Measurements from ENCODE around the gene MYPOP. TPM values are rescaled to one million over a fixed set of nuclear protein-coding genes. Genes with fewer than 3 reads are reported as not detected.
A peak's percentile ranks its signal among the peaks of the same experiment; 100 is the strongest.

The MYPOP gene
- total and polyA plus RNA-seq, 2 of the 13 experiments (the other 11 are each of a cell fraction or from before 2014, with no cell fraction given): 2.3 to 2.7 TPM

DNA sequence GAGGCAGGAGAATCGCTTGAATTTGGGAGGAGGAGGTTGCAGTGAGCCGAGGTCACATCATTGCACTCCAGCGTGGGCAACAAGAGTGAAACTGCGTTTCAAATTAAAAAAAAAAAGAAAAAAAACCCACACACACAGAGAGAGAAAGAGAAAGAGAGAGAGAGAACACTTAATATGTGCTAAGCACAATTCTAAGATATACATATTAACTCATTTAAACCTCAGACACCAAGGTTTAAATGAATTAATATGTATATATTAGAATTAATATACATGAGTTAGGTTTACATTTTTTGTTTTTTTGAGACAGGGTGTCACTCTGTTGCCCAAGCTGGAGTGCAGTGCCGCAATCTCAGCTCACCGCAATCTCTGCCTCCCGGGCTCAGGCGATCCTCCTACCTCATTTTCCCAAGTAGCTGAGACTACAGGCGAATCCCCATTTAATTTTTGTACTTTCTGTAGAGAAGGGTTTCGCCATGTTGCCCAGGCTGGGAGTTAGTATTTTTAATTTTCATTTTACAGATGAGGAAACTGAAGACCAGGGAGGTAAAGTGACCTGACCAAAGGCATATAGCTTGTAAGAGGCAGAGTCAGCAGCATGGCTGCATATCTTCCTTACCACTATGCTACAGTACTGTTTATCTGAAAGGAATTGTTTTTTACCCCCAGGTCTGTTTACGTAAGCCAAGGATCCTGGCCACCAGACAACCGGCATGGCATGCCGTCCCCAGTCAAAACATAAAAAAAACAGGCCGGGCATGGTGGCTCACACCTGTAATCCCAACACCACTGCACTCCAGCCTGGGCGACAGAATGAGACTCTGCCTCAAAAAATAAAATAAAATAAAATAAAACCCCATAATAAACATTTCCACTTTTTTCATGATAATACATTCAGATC, 41.8 kb downstream of the MYPOP start:
- intact Hi-C loops (cut with micrococcal nuclease; ENCODE audit: unreplicated experiment): no loop called here
- H3K27ac ChIP-seq (ENCODE audit: extremely low read length, insufficient read depth, low read length): no peak overlapping the region
- 90% methylated on average over 15 of the region's 15 CpGs for WGBS (ENCODE audit: low lambda C conversion rate)

More for the DNA sequence above, 41.8 kb downstream of the MYPOP start:
- CTCF ChIA-PET (ENCODE audit: low intra/inter-chr PET ratio, low total read pairs): no interaction called here
- Histone ChIP-seq H3K4me2 (ENCODE audit: low read depth, low read length) (0 out of 2 replicates have a peak overlapping the region, but pooled peaks have one; percentile 12), H3K9ac (ENCODE audit: insufficient read depth, low read depth, low read length) (no peak overlapping the region), H3K79me2 (ENCODE audit: insufficient read depth, low read length) (peaks cover 48% of the 10 kb centered on the region), H3K36me3 (replicated peaks in 1 of 2; ENCODE audit: control insufficient read depth in 1 of 2, insufficient read depth in 2 of 2, low read length in 2 of 2) (peaks cover 6 to 15% of the 10 kb centered on the region in 2 experiments; a peak in 3 of 5 replicates), H4K20me1 (ENCODE audit: insufficient read depth, low read length) (no peaks in the 10 kb centered on the region), H3K27me3 (ENCODE audit: control insufficient read depth in 1 of 2, insufficient read depth in 2 of 2, low read length in 2 of 2) (no peaks in the 10 kb centered on the region; a peak in 1 of 5 replicates), H2AFZ (ENCODE audit: low read length) (no peak overlapping the region), H3K9me3 (ENCODE audit: low read length) (no peaks in the 10 kb centered on the region), H3K4me1 (ENCODE audit: insufficient read depth, low read length) (peaks cover 17% of the 10 kb centered on the region), H3K4me3 (replicated peaks in 1 of 3; ENCODE audit: insufficient read depth in 1 of 3, low read depth in 2 of 3, low read length in 3 of 3) (no peak overlapping the region)
- BruUV-seq (replicated peaks): no TSS peak
- in situ Hi-C loops (cut with HindIII; ENCODE audit: extremely low pct_ligation_motif_present, low pct_unique_long_range_greater_than_20kb): no loop called here
- no peak for DNase-seq (ENCODE audit: low spot score)
- ATAC-seq: no peak
- FAIRE-seq: no peak
- TF ChIP-seq ARID3A (IDR thresholded peaks at IDR 0.05; ENCODE audit: low read depth, low read length) (no peak), TGIF2 (CRISPR knock-in tag; IDR thresholded peaks at IDR 0.05) (no peak), ZFP62 (CRISPR knock-in tag; IDR thresholded peaks at IDR 0.05) (no peak), ZFP41 (CRISPR knock-in tag; IDR thresholded peaks at IDR 0.05; ENCODE audit: borderline replicate concordance) (no peak), MIER2 (CRISPR knock-in tag; IDR thresholded peaks at IDR 0.05) (no peak), HOXA9 (CRISPR knock-in tag; IDR thresholded peaks at IDR 0.05; ENCODE audit: borderline replicate concordance) (no peak), KAT8 (CRISPR knock-in tag; IDR thresholded peaks at IDR 0.05) (no peak)
- TF ChIP-seq, protein P1, sequence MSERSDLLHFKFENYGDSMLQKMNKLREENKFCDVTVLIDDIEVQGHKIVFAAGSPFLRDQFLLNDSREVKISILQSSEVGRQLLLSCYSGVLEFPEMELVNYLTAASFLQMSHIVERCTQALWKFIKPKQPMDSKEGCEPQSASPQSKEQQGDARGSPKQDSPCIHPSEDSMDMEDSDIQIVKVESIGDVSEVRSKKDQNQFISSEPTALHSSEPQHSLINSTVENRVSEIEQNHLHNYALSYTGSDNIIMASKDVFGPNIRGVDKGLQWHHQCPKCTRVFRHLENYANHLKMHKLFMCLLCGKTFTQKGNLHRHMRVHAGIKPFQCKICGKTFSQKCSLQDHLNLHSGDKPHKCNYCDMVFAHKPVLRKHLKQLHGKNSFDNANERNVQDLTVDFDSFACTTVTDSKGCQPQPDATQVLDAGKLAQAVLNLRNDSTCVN (CRISPR knock-in tag; IDR thresholded peaks at IDR 0.05; ENCODE audit: borderline replicate concordance): no peak
- TF ChIP-seq, protein P2, sequence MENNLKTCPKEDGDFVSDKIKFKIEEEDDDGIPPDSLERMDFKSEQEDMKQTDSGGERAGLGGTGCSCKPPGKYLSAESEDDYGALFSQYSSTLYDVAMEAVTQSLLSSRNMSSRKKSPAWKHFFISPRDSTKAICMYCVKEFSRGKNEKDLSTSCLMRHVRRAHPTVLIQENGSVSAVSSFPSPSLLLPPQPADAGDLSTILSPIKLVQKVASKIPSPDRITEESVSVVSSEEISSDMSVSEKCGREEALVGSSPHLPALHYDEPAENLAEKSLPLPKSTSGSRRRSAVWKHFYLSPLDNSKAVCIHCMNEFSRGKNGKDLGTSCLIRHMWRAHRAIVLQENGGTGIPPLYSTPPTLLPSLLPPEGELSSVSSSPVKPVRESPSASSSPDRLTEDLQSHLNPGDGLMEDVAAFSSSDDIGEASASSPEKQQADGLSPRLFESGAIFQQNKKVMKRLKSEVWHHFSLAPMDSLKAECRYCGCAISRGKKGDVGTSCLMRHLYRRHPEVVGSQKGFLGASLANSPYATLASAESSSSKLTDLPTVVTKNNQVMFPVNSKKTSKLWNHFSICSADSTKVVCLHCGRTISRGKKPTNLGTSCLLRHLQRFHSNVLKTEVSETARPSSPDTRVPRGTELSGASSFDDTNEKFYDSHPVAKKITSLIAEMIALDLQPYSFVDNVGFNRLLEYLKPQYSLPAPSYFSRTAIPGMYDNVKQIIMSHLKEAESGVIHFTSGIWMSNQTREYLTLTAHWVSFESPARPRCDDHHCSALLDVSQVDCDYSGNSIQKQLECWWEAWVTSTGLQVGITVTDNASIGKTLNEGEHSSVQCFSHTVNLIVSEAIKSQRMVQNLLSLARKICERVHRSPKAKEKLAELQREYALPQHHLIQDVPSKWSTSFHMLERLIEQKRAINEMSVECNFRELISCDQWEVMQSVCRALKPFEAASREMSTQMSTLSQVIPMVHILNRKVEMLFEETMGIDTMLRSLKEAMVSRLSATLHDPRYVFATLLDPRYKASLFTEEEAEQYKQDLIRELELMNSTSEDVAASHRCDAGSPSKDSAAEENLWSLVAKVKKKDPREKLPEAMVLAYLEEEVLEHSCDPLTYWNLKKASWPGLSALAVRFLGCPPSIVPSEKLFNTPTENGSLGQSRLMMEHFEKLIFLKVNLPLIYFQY (CRISPR knock-in tag; IDR thresholded peaks at IDR 0.05; ENCODE audit: borderline replicate concordance): no peak
- POLR2A ChIA-PET: interaction anchor here (0.6 to 1.4 kb wide), 4 partner anchors 9 to 151 kb away, joined by 3 to 6 read pairs (median 4); no protein-coding TSS in a partner anchor
